Stimulated activated naive B cell treated with anti-CD40 and anti-IgM and Interleukin-4, amounts not matched to agents 10 μg/mL and 1 μg/mL and 100 μg/mL, for 72 hours (primary cell): ENCODE measurements around the gene TRAF3IP3.

Experiments
- ATAC-seq, 2 donors: fragments of 150-1000 bp; cut with Tn5 transposase; replicated peaks; 2 replicates each; pipeline ENCODE4 v1.10.0; 2021; ENCODE audit warnings: moderate library complexity in 1 of 2
- DNase-seq: peaks from one replicate; pipeline ENCODE4 v3.0.0; 2021
- H3K27ac Mint-ChIP-seq: one replicate; pipeline ENCODE4 v1.8.0; 2022; ENCODE audit warnings: mild to moderate bottlenecking, mixed read lengths
- H3K27me3 Mint-ChIP-seq, 2 donors: one replicate each; pipeline ENCODE4 v1.8.0; 2022; ENCODE audit warnings: mixed read lengths in 2 of 2
- H3K36me3 Mint-ChIP-seq, 2 donors: one replicate each; pipeline ENCODE4 v1.8.0; 2022; ENCODE audit warnings: mixed read lengths in 2 of 2, mild to moderate bottlenecking in 1 of 2
- H3K4me1 Mint-ChIP-seq, 2 donors: one replicate each; pipeline ENCODE4 v1.8.0; 2022; ENCODE audit warnings: mixed read lengths in 2 of 2, mild to moderate bottlenecking in 1 of 2
- H3K4me3 Mint-ChIP-seq, 2 donors: one replicate each; pipeline ENCODE4 v1.8.0; 2022; ENCODE audit warnings: mild to moderate bottlenecking in 2 of 2, mixed read lengths in 2 of 2, moderate library complexity in 1 of 2
- H3K9me3 Mint-ChIP-seq, 2 donors: one replicate each; pipeline ENCODE4 v1.8.0; 2022; ENCODE audit warnings: mixed read lengths in 2 of 2, mild to moderate bottlenecking in 1 of 2

The TRAF3IP3 gene, protein sequence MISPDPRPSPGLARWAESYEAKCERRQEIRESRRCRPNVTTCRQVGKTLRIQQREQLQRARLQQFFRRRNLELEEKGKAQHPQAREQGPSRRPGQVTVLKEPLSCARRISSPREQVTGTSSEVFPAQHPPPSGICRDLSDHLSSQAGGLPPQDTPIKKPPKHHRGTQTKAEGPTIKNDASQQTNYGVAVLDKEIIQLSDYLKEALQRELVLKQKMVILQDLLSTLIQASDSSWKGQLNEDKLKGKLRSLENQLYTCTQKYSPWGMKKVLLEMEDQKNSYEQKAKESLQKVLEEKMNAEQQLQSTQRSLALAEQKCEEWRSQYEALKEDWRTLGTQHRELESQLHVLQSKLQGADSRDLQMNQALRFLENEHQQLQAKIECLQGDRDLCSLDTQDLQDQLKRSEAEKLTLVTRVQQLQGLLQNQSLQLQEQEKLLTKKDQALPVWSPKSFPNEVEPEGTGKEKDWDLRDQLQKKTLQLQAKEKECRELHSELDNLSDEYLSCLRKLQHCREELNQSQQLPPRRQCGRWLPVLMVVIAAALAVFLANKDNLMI

DNA sequence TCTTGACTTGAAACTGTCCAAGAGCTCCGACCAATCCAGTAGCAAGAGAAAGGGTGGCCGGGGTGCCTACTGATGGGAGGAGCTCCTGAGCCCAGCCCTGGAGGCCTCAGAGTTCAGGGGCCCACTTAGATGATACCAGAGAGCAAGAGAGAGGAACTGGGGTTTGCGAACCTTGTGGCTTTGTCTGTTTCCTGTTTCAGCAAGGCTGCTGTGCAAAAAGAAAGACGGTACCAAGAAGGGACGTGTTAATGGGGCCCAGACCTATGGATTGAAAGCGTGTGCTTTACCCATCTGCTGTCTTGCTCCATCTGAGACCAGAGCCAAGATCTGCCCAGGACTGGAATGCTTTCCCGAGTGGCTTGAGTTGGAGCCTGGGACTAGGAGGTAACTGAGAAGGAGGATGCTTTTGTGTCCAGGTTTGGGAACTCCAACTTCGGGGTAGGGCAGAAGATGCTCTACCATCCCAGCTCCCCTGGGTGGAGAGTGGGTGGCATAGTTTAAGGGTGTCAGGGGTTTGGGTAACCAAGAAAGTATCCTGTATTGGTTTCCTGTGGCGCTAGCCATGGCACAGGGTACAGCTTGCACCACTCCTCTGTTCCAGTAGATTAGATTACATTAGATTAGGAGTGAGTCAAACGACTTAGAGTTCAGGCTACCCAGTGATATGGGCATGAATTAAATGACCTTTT, at the start of gene TRAF3IP3:
TRAF3IP3 (plus strand) TSS at position 128 of the 689 bp plus-strand sequence. CDS start 3,987 bp downstream, outside the sequence.
- peak within 1 kb of the TSS; percentile 91 to 98 for H3K4me3 Mint-ChIP-seq
- H3K4me1 Mint-ChIP-seq, result peaks cover 51 to 77% of the 10 kb centered on the region in 2 donors
- H3K27me3 Mint-ChIP-seq, result no peaks in the 10 kb centered on the region
- peaks cover 22 to 31% of the 10 kb centered on the region in 2 donors for H3K36me3 Mint-ChIP-seq
- DNase-seq, result peak; percentile 79
- H3K27ac Mint-ChIP-seq, result peak within 1 kb of the TSS; percentile 99
- H3K9me3 Mint-ChIP-seq, result peaks cover 0 to 4% of the 10 kb centered on the region in 2 donors
- ATAC-seq, result peak; percentile 84 to 85

DNA sequence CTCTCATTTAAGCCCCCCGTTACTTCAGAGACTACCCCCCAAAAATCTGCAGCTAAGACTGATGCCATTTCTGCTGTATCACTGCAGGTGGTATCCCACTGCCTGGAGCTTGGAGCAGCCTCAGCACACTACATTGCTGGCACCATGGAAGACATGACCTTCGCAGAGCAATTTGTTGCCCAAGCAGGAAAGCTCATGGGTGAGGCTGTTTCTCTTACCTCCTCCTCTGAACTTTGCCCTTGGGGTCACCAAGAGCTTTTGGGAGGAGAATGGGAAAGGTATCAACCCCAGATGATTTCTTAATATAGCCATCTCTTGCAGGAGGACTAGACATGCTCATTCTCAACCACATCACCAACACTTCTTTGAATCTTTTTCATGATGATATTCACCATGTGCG, 49.2 kb upstream of the TRAF3IP3 start:
- ATAC-seq, result no peak

DNA sequence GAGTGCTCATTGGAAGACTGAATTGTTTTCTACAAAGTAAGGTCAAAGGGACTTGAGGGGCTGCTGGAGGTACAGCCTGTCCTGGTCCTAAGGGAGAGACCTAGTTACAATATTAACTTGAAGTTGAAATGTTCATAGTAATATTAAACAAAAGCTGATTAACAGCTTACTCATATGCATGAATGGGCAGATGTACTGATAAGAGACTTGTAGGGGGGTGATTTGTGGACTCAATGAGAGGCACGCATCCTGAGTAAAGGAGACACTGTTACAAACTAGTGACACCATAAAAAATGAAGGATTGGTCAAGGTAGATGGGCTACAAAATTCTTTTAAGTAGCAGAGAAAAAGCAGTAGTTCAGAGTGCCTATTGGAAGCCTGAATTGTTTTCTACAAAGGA, 48.5 kb upstream of the TRAF3IP3 start:
- Mint-ChIP-seq H3K27me3 (peaks cover 22 to 44% of the 10 kb centered on the region in 2 donors), H3K9me3 (no peaks in the 10 kb centered on the region), H3K27ac (no peak overlapping the region), H3K36me3 (no peaks in the 10 kb centered on the region), H3K4me3 (no peak overlapping the region), H3K4me1 (peaks cover 4 to 10% of the 10 kb centered on the region in 2 donors)
- DNase-seq (no peak), ATAC-seq (no peak)

More for the DNA sequence above, 49.2 kb upstream of the TRAF3IP3 start:
- H3K36me3 Mint-ChIP-seq, result no peaks in the 10 kb centered on the region
- H3K4me3 Mint-ChIP-seq, result no peak overlapping the region
- H3K4me1 Mint-ChIP-seq, result peaks cover 5 to 10% of the 10 kb centered on the region in 2 donors
- peaks cover 1 to 3% of the 10 kb centered on the region in 2 donors for H3K9me3 Mint-ChIP-seq
- H3K27me3 Mint-ChIP-seq, result peaks cover 21 to 44% of the 10 kb centered on the region in 2 donors
- no peak for DNase-seq
- H3K27ac Mint-ChIP-seq, result no peak overlapping the region

DNA sequence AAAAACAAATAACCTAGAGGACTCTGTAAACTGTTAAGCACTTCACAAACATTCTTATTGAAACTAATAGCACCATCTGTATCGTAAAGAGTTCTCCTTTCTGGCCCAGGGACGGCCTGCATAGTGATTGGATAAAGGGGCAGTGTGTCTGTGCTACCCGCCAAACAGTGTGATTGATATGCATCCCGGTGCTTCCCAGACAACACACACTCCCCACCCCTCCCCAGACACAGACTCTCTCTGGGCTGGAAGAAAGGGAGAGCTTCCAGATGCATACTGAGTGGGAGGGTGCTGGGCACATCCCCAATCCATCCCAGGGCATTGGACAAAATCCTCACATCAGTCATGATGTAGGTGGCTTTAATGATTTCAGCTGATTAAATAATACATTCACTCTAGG, 47.6 kb upstream of the TRAF3IP3 start:
- no peak overlapping the region for H3K27ac Mint-ChIP-seq
- ATAC-seq (no peak), DNase-seq (no peak)
- peaks cover 22 to 44% of the 10 kb centered on the region in 2 donors for H3K27me3 Mint-ChIP-seq
- no peak overlapping the region for H3K4me3 Mint-ChIP-seq
- peaks cover 3 to 10% of the 10 kb centered on the region in 2 donors for H3K4me1 Mint-ChIP-seq
- no peaks in the 10 kb centered on the region for H3K9me3 Mint-ChIP-seq
- H3K36me3 Mint-ChIP-seq, result no peaks in the 10 kb centered on the region

DNA sequence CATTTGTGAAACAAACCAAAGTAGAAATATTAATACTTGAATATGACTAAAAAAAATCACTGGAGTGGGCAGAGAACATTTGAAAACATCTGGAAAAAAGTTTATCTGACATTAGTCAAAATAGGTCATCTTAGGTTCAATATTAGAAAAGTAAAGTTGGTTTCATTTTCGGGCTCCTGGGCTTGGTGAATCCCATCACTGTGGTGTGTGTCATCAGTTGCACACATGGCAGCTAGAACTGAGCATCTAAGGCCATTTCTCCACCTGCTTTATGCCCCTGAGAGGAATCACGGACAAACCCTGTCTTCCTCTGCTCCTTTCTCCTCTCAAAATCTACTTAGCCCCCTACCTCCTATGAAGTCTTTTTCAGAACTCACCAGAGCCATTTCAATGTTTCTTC, 45.8 kb upstream of the TRAF3IP3 start:
- Mint-ChIP-seq H3K9me3 (no peaks in the 10 kb centered on the region), H3K4me1 (no peaks in the 10 kb centered on the region), H3K36me3 (no peaks in the 10 kb centered on the region), H3K27ac (no peak overlapping the region), H3K27me3 (peaks cover 22 to 46% of the 10 kb centered on the region in 2 donors), H3K4me3 (no peak overlapping the region)
- ATAC-seq, result no peak
- DNase-seq, result no peak

DNA sequence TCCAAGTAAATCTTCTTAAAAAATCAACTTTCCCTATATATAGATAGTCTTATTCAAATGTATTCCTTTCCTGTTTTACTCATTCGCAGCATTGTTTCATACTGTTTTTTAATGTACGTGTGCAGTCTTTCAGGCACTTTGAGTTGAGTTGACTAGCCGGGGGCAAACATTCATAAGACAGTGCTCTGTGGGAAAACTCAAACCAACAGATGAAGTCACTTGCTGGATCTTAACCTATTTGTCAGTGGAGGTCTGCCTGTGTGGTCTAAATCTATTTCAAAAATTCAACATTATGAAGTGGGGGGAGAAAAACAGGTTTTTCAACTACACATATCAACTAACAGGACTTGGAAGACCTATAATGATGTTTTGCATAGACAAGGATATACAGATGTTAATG, 45.0 kb upstream of the TRAF3IP3 start:
- ATAC-seq, result no peak
- Mint-ChIP-seq H3K4me1 (no peaks in the 10 kb centered on the region), H3K36me3 (no peaks in the 10 kb centered on the region), H3K9me3 (no peaks in the 10 kb centered on the region), H3K27me3 (peaks cover 17 to 47% of the 10 kb centered on the region in 2 donors), H3K27ac (no peak overlapping the region), H3K4me3 (no peak overlapping the region)
- no peak for DNase-seq

DNA sequence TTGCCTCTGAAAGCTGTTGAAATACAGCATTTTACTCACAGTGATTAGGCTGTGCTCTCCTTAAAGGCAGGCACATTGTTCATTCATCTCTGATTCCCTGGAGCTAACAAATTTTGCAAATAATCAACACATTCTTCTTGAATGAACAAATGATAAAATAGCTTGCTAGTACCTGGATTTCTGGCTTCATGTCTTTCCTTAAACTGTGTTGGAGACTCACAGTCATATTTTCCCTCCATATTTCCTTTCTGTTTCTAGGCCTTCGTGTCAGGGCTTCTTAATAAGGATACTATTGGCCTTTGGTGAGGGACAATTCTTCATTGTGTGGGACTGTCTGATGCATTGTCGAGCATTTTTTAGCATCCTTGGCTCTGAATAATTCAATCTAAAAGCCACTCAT, 41.5 kb upstream of the TRAF3IP3 start:
- Mint-ChIP-seq H3K36me3 (no peaks in the 10 kb centered on the region), H3K27me3 (peaks cover 11 to 27% of the 10 kb centered on the region in 2 donors), H3K4me3 (no peak overlapping the region), H3K27ac (no peak overlapping the region), H3K9me3 (peaks cover 0 to 3% of the 10 kb centered on the region in 2 donors), H3K4me1 (no peaks in the 10 kb centered on the region)
- no peak for DNase-seq
- no peak for ATAC-seq

DNA sequence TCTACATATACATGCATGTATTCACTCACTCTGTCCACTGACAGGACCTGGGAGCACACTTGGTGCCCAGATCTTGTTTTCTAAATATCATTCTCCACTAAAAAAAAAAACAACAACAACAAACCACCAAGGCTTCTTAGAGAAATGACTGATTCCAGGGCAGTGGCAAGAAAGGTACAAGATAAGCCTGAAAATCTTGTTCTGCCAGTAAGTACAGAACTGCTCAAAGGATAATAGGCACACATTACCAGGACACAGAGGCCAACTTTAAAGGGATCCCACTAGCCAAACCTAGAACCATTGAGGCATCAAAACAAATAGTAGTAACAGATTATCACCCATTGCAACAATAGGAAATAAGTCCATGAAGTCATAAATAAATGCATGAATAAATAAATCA, 40.5 kb upstream of the TRAF3IP3 start:
- DNase-seq (no peak), ATAC-seq (no peak)
- Mint-ChIP-seq H3K27me3 (peaks cover 11 to 17% of the 10 kb centered on the region in 2 donors), H3K36me3 (no peaks in the 10 kb centered on the region), H3K4me3 (no peak overlapping the region), H3K4me1 (no peaks in the 10 kb centered on the region), H3K9me3 (peaks cover 0 to 4% of the 10 kb centered on the region in 2 donors), H3K27ac (no peak overlapping the region)

DNA sequence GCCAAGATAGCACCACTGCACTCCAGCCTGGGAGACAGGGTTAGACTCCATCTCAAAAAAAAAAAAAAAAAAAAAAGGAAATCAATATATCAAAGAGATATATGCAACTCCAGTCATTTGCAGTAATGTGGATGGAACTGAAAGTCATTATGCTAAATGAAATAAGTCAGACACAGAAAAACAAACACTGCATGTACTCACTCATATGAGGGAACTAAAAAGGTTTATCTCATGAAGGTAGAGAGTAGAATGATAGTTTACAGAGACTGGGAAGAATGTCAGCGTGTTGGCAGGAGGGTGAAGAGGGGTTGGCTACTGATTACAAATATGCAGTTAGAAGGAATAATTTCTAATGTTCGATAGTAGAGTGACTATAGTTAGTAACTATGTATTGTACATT, 38.0 kb upstream of the TRAF3IP3 start:
- Mint-ChIP-seq H3K27ac (no peak overlapping the region), H3K4me3 (no peak overlapping the region), H3K36me3 (no peaks in the 10 kb centered on the region), H3K27me3 (peaks cover 7 to 15% of the 10 kb centered on the region in 2 donors), H3K4me1 (peaks cover 0 to 3% of the 10 kb centered on the region in 2 donors), H3K9me3 (peaks cover 0 to 4% of the 10 kb centered on the region in 2 donors)
- DNase-seq, result no peak
- no peak for ATAC-seq

DNA sequence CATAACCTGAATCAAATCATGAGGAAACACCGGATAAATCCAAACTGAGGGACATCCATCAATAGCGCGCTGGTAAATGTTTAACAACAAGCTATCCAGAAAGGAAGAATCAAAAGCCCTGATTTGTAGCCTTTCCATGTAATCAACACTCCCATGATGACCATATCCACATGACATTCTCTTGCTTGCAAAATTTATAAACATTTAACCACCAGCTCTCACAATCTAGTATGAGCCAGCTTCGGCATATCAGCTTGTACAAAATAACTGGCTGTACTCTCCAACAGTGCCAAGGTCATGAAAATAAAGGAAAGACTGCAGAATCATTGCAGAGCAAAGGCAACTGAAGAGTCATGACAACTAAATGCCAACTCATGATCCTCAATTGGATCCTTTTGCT, 35.5 kb upstream of the TRAF3IP3 start:
- Mint-ChIP-seq H3K36me3 (no peaks in the 10 kb centered on the region), H3K4me1 (peaks cover 5 to 9% of the 10 kb centered on the region in 2 donors), H3K9me3 (peaks cover 0 to 4% of the 10 kb centered on the region in 2 donors), H3K27ac (no peak overlapping the region), H3K4me3 (no peak overlapping the region), H3K27me3 (peaks cover 0 to 5% of the 10 kb centered on the region in 2 donors)
- DNase-seq (no peak), ATAC-seq (no peak)

DNA sequence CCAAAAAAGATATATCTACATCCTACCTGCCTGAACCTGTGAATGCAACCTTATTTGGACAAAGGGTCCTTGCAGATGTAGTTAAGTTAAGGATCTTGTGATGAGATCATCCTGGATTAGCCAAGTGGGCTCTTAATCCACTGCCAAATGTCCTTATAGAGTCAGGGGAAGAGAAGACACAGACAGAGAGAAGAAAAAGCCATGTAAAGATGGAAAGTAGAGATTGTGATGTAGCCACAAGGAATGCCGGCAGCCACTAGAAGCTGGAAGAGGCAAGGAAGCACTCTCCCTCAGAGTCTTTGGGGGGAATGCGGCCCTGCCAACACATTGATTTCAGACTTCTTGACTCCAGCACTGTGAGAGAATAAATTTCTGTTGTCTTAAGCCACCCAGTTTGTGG, 35.0 kb upstream of the TRAF3IP3 start:
- Mint-ChIP-seq H3K9me3 (peaks cover 0 to 4% of the 10 kb centered on the region in 2 donors), H3K27me3 (peaks cover under 1 to 3% of the 10 kb centered on the region in 2 donors), H3K27ac (no peak overlapping the region), H3K4me1 (peaks cover 5 to 9% of the 10 kb centered on the region in 2 donors), H3K36me3 (no peaks in the 10 kb centered on the region), H3K4me3 (no peak overlapping the region)
- no peak for ATAC-seq
- no peak for DNase-seq

DNA sequence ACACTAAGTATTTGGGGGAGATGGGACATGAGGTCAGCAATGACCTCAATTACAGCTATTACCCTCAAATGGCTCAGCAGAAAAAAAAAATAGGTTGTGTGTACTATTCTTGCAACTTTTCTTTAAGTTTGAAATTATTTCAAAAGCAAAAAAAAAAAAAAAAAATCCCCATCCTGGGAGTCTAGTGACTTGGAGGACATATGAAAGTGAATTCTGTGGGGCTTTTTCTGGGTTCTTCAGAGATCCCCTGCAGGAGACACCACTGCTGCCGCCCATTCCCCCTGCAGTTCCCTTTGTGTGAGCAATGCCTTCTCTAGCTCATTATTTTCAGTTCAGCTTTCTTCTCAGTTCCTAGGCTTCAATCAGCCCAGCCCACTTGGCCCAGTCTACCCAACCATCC, 34.5 kb upstream of the TRAF3IP3 start:
- DNase-seq, result no peak
- no peak overlapping the region for H3K27ac Mint-ChIP-seq
- H3K4me1 Mint-ChIP-seq, result peaks cover 5 to 9% of the 10 kb centered on the region in 2 donors

DNA sequence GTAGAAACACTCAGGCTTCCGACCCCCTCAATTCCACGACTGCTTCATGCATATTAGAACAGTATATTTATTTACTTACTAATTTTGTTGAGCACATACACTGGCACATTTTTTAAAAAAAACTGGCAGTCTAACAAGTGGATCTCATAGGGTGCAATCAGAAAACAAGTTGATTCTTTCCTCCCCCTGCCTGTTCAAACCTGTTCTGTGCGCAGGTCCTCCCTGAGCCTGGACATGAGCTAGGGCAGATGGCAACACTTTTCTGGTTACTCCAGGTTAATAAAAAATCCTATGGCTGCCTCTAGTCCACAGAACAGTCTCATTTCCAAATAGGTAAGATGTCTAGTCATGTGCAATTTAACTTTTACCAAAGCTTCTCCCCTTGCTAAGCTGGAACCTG, 32.6 kb upstream of the TRAF3IP3 start:
- no peak overlapping the region for H3K27ac Mint-ChIP-seq
- peaks cover 0 to 2% of the 10 kb centered on the region in 2 donors for H3K36me3 Mint-ChIP-seq

More for the DNA sequence above, 34.5 kb upstream of the TRAF3IP3 start:
- H3K27me3 Mint-ChIP-seq, result peaks cover 0 to 3% of the 10 kb centered on the region in 2 donors
- H3K9me3 Mint-ChIP-seq, result peaks cover 0 to 4% of the 10 kb centered on the region in 2 donors
- H3K36me3 Mint-ChIP-seq, result no peaks in the 10 kb centered on the region
- H3K4me3 Mint-ChIP-seq, result no peak overlapping the region
- peak in 1 of 2 donors; percentile 53 for ATAC-seq

More for the DNA sequence above, 32.6 kb upstream of the TRAF3IP3 start:
- DNase-seq (no peak), ATAC-seq (no peak)
- H3K9me3 Mint-ChIP-seq, result peaks cover 0 to 4% of the 10 kb centered on the region in 2 donors
- peaks cover 5 to 9% of the 10 kb centered on the region in 2 donors for H3K4me1 Mint-ChIP-seq
- no peak overlapping the region for H3K4me3 Mint-ChIP-seq
- H3K27me3 Mint-ChIP-seq, result peaks cover 3 to 6% of the 10 kb centered on the region in 2 donors
